GM12878 (cell line): Measurements from ENCODE around the gene ETV3L. TPM values are rescaled to one million over a fixed set of nuclear protein-coding genes. Genes with fewer than 3 reads are reported as not detected.

Source experiments
- ATAC-seq: fragments of 200-7000 bp; cut with Tn5 transposase; 3 replicates; pipeline ENCODE4 v1.9.1; 2020; ENCODE audit warnings: mild to moderate bottlenecking, moderate library complexity
- BruUV-seq: library from RNA; stranded (reverse); fragments of 400-500 nt; replicated peaks from 2 replicates; lab custom pipeline; 2021; lab: Mats Ljungman, UMichigan
- CTCF ChIA-PET: fragments of 300-600 bp; sonication (Branson Sonifier 250); formaldehyde crosslinking; extraction: SDS; loops from one replicate; lab custom pipeline; 2021; ENCODE audit warnings: inconsistent platforms; lab: Yijun Ruan, JAX
- POLR2A ChIA-PET: fragments of 350-600 bp; formaldehyde crosslinking; extraction: SDS; loops from one replicate; lab custom pipeline; 2021; ENCODE audit warnings: inconsistent platforms; lab: Charles Lee
- RAD21 ChIA-PET: fragments of 300-600 bp; sonication (Branson Sonifier 250); formaldehyde crosslinking; loops from one replicate; lab custom pipeline; 2023; ENCODE audit warnings: antibody characterized with exemption; ENCODE audit not compliant: unreplicated experiment; lab: Charles Lee
- SMC1A ChIA-PET: fragments of 300-600 bp; sonication (Branson Sonifier 250); formaldehyde crosslinking; loops from one replicate; lab custom pipeline; 2023; ENCODE audit not compliant: unreplicated experiment, uncharacterized antibody; lab: Charles Lee
- DNase-seq: peaks from one replicate; pipeline ENCODE4 v3.0.0-alpha.2; 2011; ENCODE audit warnings: low read depth, low spot score
- FAIRE-seq: peaks from 3 replicates; lab custom pipeline; 2011; peaks lifted over from hg19 to GRCh38; lab: Jason Lieb, UNC
- H2AFZ ChIP-seq: 2 replicates; pipeline ENCODE4 v1.6.0; 2011; ENCODE audit warnings: low read depth, low read length, control low read depth; ENCODE audit not compliant: control insufficient read depth
- H3K27ac ChIP-seq: 2 replicates; pipeline ENCODE4 v1.5.1; 2011; ENCODE audit warnings: control low read depth; ENCODE audit not compliant: control insufficient read depth, insufficient read depth
- H3K27me3 ChIP-seq, 2 experiments: replicated peaks in 1 of 2; 2 replicates each; pipeline versions ENCODE4 v1.6.0 to v1.6.1; 2011; ENCODE audit warnings: low read length in 1 of 2; ENCODE audit not compliant: control insufficient read depth in 2 of 2, insufficient read depth in 2 of 2
- H3K36me3 ChIP-seq, 2 experiments: 2 replicates each; pipeline ENCODE4 v1.5.1; 2011; ENCODE audit warnings: low read length in 1 of 2; ENCODE audit not compliant: control insufficient read depth in 2 of 2, insufficient read depth in 2 of 2
- H3K4me1 ChIP-seq: 2 replicates; pipeline ENCODE4 v1.6.1; 2011; ENCODE audit warnings: mild to moderate bottlenecking, low read length, moderate library complexity, mixed read lengths; ENCODE audit not compliant: control insufficient read depth, insufficient read depth
- H3K4me2 ChIP-seq: 2 replicates; pipeline ENCODE4 v1.6.0; 2011; ENCODE audit warnings: control low read depth; ENCODE audit not compliant: control insufficient read depth, insufficient read depth
- H3K4me3 ChIP-seq: fragments of 200-600 bp; sonication (generic); 2 replicates; pipeline ENCODE4 v1.5.1; 2016
- H3K79me2 ChIP-seq: 2 replicates; pipeline ENCODE4 v1.6.0; 2011; ENCODE audit warnings: low read length; ENCODE audit not compliant: control insufficient read depth, insufficient read depth
- H3K9ac ChIP-seq: 2 replicates; pipeline ENCODE4 v1.8.0; 2011; ENCODE audit warnings: low read length, control low read depth, mixed read lengths; ENCODE audit not compliant: control insufficient read depth, insufficient read depth
- H3K9me3 ChIP-seq: replicated peaks from 3 replicates; pipeline ENCODE4 v1.5.1; 2011; ENCODE audit warnings: mild to moderate bottlenecking, low read length; ENCODE audit not compliant: control insufficient read depth, insufficient read depth
- H4K20me1 ChIP-seq: 2 replicates; pipeline ENCODE4 v1.6.0; 2011; ENCODE audit not compliant: control insufficient read depth, insufficient read depth
- BCL3 ChIP-seq: IDR thresholded peaks from 2 replicates; pipeline ENCODE4 v1.6.1; 2011; ENCODE audit warnings: borderline replicate concordance, low read depth, mild to moderate bottlenecking, moderate library complexity, low read length; ENCODE audit not compliant: insufficient read depth, poor library complexity, severe bottlenecking
- CBX5 ChIP-seq: sonication (generic); IDR thresholded peaks from 2 replicates; pipeline ENCODE4 v1.6.1; 2016; ENCODE audit warnings: low read depth, moderate library complexity, mild to moderate bottlenecking, inconsistent platforms
- ETV6 ChIP-seq, 2 experiments: fragments of 450-650 bp in 1 of 2; IDR thresholded peaks in 1 of 2; conservative IDR thresholded peaks in 1 of 2; 2 replicates each; pipeline ENCODE4 v1.6.1; 2014; ENCODE audit warnings: antibody characterized with exemption in 1 of 2, borderline replicate concordance in 1 of 2, low read depth in 1 of 2, mild to moderate bottlenecking in 1 of 2, moderate library complexity in 1 of 2
- JUNB ChIP-seq: IDR thresholded peaks from 2 replicates; pipeline ENCODE4 v1.6.1; 2016; ENCODE audit warnings: antibody characterized with exemption, mild to moderate bottlenecking
- LARP7 ChIP-seq: fragments of 450-650 bp; IDR thresholded peaks from 2 replicates; pipeline ENCODE4 v1.6.1; 2017; ENCODE audit warnings: mild to moderate bottlenecking
- RCOR1 ChIP-seq: conservative IDR thresholded peaks from 2 replicates; pipeline ENCODE4 v1.6.1; 2012; ENCODE audit warnings: low read depth, low read length, improper control_type of control experiment
- RELB ChIP-seq: fragments of 450-650 bp; IDR thresholded peaks from 2 replicates; pipeline ENCODE4 v1.6.1; 2017; ENCODE audit warnings: low read depth, mild to moderate bottlenecking, moderate library complexity
- STAT1 ChIP-seq: fragments of 450-650 bp; conservative IDR thresholded peaks from 2 replicates; pipeline ENCODE4 v1.6.1; 2014; ENCODE audit warnings: antibody characterized with exemption, mild to moderate bottlenecking
- TCF3 ChIP-seq: IDR thresholded peaks from 2 replicates; pipeline ENCODE4 v1.6.1; 2012; ENCODE audit warnings: low read depth, mild to moderate bottlenecking, low read length, borderline replicate concordance; ENCODE audit not compliant: insufficient read depth
- WRNIP1 ChIP-seq: IDR thresholded peaks from 2 replicates; pipeline ENCODE4 v1.6.1; 2011; ENCODE audit warnings: low read depth, low read length, improper control_type of control experiment, borderline replicate concordance
- ZNF274 ChIP-seq: IDR thresholded peaks from one replicate; pipeline ENCODE4 v1.8.0; 2011; ENCODE audit not compliant: insufficient read length, insufficient read depth
- WGBS: methylation state at CpG from one replicate; pipeline ENCODE4 v1.1.6; 2016; ENCODE audit warnings: low lambda C conversion rate; ENCODE audit not compliant: insufficient replicate concordance, insufficient coverage; ENCODE audit errors: missing lambda C conversion rate; 5-methylcytosine and 5-hydroxymethylcytosine counted together
- in situ Hi-C: fragments of 300-500 bp; cut with MboI; formaldehyde crosslinking; loops from 9 replicates; pipeline ENCODE4 v1.14.3; 2018; ENCODE audit warnings: mixed read lengths
- intact Hi-C: fragments of 100-400 bp; cut with micrococcal nuclease; formaldehyde crosslinking; loops from one replicate; pipeline ENCODE4 v1.14.2; 2022; ENCODE audit not compliant: unreplicated experiment
- polyA plus RNA-seq, 11 experiments: library from polyadenylated mRNA; depleted of rRNA in 4 of 11; unstranded in 6 of 11; stranded (reverse) in 5 of 11; fragments of >200 nt; fragmentation: Nextera tagmentation in 4 of 11; fragmentation: Illumina TruSeq in 1 of 11; extraction: Ambion mirVana in 4 of 11; extraction: Trizol in 1 of 11; gene quantifications; 1 replicate in 1 of 11; 2 replicates in 10 of 11; pipeline versions ENCODE4 v1.2.1 to v1.2.3, GENCODE V29; 2011 to 2016; ENCODE audit warnings: inconsistent platforms in 2 of 11, missing spikeins in 2 of 11, low read depth in 1 of 11
- total RNA-seq, 4 experiments: library from RNA; depleted of rRNA in 3 of 4; stranded (reverse); fragments of >200 nt in 3 of 4; fragmentation: Illumina TruSeq in 1 of 4; extraction: Trizol in 1 of 4; gene quantifications; 2 replicates each; pipeline versions ENCODE4 v1.2.1 to v1.2.3, GENCODE V29; 2013 to 2021

ETV3L gene
- total and polyA plus RNA-seq, 10 of the 15 experiments (the other 5 are each of a cell fraction or from before 2014, with no cell fraction given), result 0.03 to 1.3 (median 0.44) TPM

GRCh38 chr1:157110686-157111085 lies 11.1 kb upstream of the ETV3L start:
- Histone ChIP-seq H3K4me1 (peaks cover 27% of the 10 kb centered on the region), H3K27ac (no peak overlapping the region), H4K20me1 (no peaks in the 10 kb centered on the region), H3K79me2 (no peaks in the 10 kb centered on the region), H3K9ac (no peak overlapping the region), H3K4me2 (no peak overlapping the region), H2AFZ (no peak overlapping the region), H3K9me3 (no peaks in the 10 kb centered on the region), H3K36me3 (no peaks in the 10 kb centered on the region), H3K4me3 (no peak overlapping the region), H3K27me3 (0 out of 4 replicates have a peak, but pooled peaks cover 0 to 2% of the 10 kb centered on the region in 2 experiments)
- SMC1A ChIA-PET, result interaction anchor here (1.0 to 1.7 kb wide), 4 partner anchors 9 to 26 kb away, joined by 3 to 6 read pairs (median 4); no protein-coding TSS in a partner anchor
- POLR2A ChIA-PET, result interaction anchor here (0.9 to 1.0 kb wide), 2 partner anchors 11 to 22 kb away, joined by 4 read pairs; partner anchors contain the start of gene ETV3L
- RAD21 ChIA-PET, result interaction anchor here (1.1 to 2.4 kb wide), 3 partner anchors 20 to 43 kb away, joined by 4 to 9 read pairs (median 4); no protein-coding TSS in a partner anchor
- intact Hi-C loops (no loop called here), in situ Hi-C loops (no loop called here)
- TF ChIP-seq RELB (no peak), CBX5 (no peak), BCL3 (no peak), JUNB (no peak), LARP7 (no peak), TCF3 (no peak), WRNIP1 (no peak), RCOR1 (no peak), STAT1 (no peak), ZNF274 (no peak), ETV6 (conservative IDR thresholded peaks at IDR 0.05 in 1 of 2, IDR thresholded peaks at IDR 0.05 in 1 of 2; ENCODE audit: borderline replicate concordance in 1 of 2, low read depth in 1 of 2) (no peak)
- CTCF ChIA-PET, result interaction anchor here (1.2 to 2.7 kb wide), 7 partner anchors 9 to 48 kb away, joined by 3 to 12 read pairs (median 4); no protein-coding TSS in a partner anchor
- BruUV-seq, result no TSS peak
- no peak for FAIRE-seq
- WGBS, result 30% methylated on average over 3 of the region's 3 CpGs
- DNase-seq, result no peak
- ATAC-seq, result no peak
